NB4 (cell line): ENCODE results near the gene PCNX3.

Source experiments
- DNase-seq: peaks from one replicate; pipeline ENCODE4 v3.0.0; 2010; ENCODE audit warnings: low read depth
- H3K4me3 ChIP-seq: one replicate; pipeline ENCODE4 v1.5.1; 2011; ENCODE audit warnings: mild to moderate bottlenecking, low read depth, low read length, moderate library complexity
- CTCF ChIP-seq: IDR thresholded peaks from one replicate; pipeline ENCODE4 v1.5.1; 2012; ENCODE audit warnings: low read depth, low read length
- MAX ChIP-seq: IDR thresholded peaks from 2 replicates; pipeline ENCODE4 v1.6.1; 2011; ENCODE audit warnings: low read depth, low read length
- MYC ChIP-seq: IDR thresholded peaks from 2 replicates; pipeline ENCODE4 v1.6.1; 2011; ENCODE audit warnings: low read depth, low read length
- POLR2A ChIP-seq: IDR thresholded peaks from 2 replicates; pipeline ENCODE4 v1.6.1; 2011; ENCODE audit warnings: mild to moderate bottlenecking; ENCODE audit not compliant: insufficient read length; ENCODE audit errors: extremely low read depth

Gene PCNX3

GRCh38 chr11:65615229-65615949, at the start of gene PCNX3:
PCNX3 (plus strand) TSS chr11:65615776; CDS start chr11:65616312, 536 bp downstream.
- DNase-seq, result peak; percentile 100
- peak within 1 kb of the TSS; percentile 89 for H3K4me3 ChIP-seq
- TF ChIP-seq MYC, result peak; percentile 82
- peak; percentile 83 for TF ChIP-seq MAX
- TF ChIP-seq CTCF, result no peak
- peak; percentile 29 for TF ChIP-seq POLR2A

GRCh38 chr11:65569164-65569972, 46.2 kb upstream of the PCNX3 start:
- TF ChIP-seq MYC (peak; percentile 39; the same call in 1 of the 2 replicates), MAX (no peak; the same call in 1 of the 2 replicates), POLR2A (no peak), CTCF (no peak)

GRCh38 chr11:65569973-65570918, 45.3 kb upstream of the PCNX3 start, which contains the start of gene ZNRD2:
ZNRD2 (plus strand) TSS chr11:65570477; CDS start chr11:65570492, 15 bp downstream.
- peak; percentile 100 for DNase-seq
- H3K4me3 ChIP-seq, result peak within 1 kb of the TSS; percentile 78
- peak; percentile 85 for TF ChIP-seq POLR2A
- peak; percentile 35 for TF ChIP-seq CTCF
- TF ChIP-seq MYC, result peak; percentile 74
- peak; percentile 17; the same call in 1 of the 2 replicates for TF ChIP-seq MAX

More at GRCh38 chr11:65569164-65569972, 46.2 kb upstream of the PCNX3 start:
- peak overlapping the region; percentile 78 for H3K4me3 ChIP-seq
- no peak for DNase-seq

- DNase-seq, result no peak
- peak overlapping the region; percentile 78 for H3K4me3 ChIP-seq
- no peak for TF ChIP-seq CTCF
- TF ChIP-seq POLR2A, result no peak
- no peak for TF ChIP-seq MYC
Measured at GRCh38 chr11:65571420-65571819, 44.2 kb upstream of the PCNX3 start.

GRCh38 chr11:65571940-65572339, 43.6 kb upstream of the PCNX3 start:
- peak overlapping the region; percentile 78 for H3K4me3 ChIP-seq
- DNase-seq, result peak; percentile 65
- TF ChIP-seq CTCF, result peak; percentile 3
- TF ChIP-seq MYC, result no peak; the same call in 1 of the 2 replicates
